NCI-H2107 treated with DMSO at 0.1 percent for 48 hours (cell line): ENCODE data around the gene PRKCD.

Experiments used
- DNase-seq: peaks from one replicate; lab custom pipeline; 2025; ENCODE audit not compliant: unreplicated experiment; lab: John Stamatoyannopoulos, UW

Gene PRKCD

DNA sequence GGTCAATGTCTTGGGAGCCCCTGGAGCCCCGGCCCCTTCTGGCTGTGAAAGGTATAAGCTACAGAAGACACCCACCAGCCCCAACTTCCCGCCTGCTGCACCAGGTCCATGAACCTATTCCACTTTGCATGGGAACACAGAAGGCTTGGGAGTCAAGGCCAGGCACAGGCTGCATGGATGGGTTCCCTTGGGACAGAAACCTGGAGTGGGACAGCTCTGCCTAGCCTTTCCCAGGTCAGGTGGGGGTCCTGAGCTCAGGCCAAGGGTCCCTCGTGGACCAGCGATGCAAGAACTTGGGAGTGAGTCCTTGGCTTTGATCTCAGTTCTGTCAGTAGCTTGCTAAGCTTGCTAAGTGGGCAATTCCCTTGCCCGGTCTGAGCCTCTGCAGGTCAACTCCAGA is 69.8 kb downstream of the PRKCD start:
- DNase-seq: no peak

DNA sequence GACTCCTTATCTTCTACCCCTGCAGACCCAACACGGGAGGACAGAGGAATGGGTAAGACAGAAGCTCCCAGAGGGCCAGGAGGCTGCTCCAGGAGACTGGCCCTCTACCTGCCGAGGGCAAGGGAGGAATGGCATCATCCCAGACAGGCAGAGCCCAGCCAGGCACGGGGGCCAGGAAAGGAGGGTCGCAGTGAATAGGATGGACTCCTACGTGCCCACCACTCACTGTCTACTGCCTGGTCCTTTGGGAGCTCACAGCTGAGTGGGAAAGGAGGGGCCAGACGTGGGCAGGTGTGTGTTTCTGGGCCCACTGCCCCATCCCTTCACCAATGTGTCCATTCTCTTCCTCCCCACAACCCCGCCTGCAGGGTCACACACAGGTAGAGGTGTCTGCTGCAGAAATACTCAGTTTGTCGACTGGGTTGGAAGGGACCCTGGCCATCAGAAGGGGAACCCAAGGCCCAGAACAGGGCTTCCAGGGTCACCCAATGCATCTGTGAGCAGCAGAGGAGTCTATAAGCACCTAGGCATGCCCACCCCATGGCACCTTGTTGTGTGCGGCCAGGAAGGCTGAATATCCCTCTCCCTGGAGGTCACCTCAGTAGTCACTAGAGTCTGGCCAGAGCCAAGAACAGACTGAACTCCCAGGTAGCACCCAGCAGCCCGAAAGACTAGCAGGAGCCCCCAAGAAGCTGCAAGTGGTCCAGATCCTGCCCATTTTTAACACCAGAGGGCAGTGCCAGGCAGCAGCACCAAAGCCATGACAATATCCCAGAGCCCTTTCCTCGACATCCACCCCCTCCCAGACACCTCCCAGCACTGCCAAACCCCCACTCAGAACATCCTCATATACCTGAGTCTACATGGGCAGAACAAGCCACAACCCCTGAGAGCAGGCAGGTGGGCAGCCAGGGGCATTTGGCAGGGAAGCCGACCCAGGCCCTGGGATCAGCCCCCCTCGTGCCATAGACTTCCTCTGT is 70.8 kb downstream of the PRKCD start:
- no peak for DNase-seq

DNA sequence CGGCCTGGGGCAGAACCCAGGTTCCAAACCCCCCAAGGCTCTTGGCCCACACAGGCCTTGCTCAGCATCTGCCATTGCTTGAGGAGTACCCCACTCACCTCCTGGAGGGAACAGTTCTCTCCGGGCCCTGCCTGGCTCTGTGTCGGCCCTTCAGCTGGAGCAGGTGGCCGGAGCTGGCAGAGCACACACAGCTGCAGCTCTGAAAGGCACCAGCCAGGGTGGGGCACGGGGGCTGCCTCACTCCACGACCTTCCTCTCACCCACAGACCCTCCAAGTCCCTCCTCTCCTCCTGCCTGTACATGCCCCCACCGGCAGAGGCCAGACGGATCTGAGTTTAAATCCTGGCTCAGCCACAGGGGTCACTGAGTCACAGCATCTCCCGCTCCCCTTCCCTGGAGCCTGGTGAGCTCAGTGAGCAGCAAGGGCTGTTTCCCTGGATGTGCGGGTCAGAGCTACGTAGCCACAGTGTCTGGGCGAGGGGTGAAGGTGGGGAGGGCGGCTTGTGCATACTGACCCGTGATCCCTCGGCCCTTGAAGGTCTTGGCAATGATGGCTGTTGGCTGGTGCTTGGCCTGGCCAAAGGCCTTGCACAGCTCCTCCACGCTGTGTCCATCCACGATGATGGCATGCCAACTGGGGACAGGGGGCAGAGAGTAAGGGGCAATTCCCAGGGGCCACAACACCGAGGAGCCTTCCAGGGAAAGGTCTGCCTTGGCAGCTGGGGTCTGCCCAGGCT is 71.8 kb downstream of the PRKCD start:
- DNase-seq: no peak

DNA sequence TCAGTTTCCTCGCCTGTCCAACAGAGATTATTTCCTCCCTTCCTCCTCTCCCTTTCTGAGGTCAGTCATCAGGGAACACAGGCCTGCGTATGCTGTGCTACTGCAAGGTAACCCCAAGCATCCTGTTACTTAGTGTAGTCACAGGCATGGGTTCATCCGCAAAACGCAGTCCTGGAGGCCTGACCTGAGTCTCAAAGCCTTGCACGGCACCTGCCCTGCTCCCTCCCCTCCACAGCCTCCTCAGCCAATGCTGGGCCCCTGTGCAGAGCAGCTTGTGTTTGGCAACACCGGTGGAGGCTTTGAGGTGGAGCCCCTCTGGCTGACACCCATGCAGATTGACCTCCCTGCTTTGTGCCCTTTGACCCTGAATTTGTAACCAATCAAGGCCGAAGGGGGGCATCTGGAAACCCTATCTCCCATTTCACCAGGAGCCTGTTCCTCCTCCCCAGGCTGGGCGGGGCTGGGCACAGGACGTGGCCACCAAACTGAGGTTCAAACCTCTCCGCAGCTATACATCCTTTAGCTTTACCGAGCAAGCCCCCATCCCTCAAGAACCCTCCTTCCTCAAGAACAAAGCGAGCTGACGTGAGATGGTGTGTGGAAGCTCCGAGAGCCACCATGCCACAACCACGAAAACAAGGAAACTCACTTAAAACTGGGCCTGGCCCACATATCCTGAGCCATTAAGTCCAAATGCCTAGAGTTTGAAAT is 73.3 kb downstream of the PRKCD start:
- no peak for DNase-seq

- no peak for DNase-seq
Observed at GRCh38 chr3:53234841-53235232, 73.8 kb downstream of the PRKCD start.

GRCh38 chr3:53235545-53235944 is 74.5 kb downstream of the PRKCD start:
- DNase-seq: no peak

GRCh38 chr3:53236112-53236841 is 75.3 kb downstream of the PRKCD start:
- no peak for DNase-seq

- DNase-seq: no peak
Observed at GRCh38 chr3:53238051-53238850, 77.2 kb downstream of the PRKCD start.

- no peak for DNase-seq
Observed at GRCh38 chr3:53238886-53239285, 77.9 kb downstream of the PRKCD start.

GRCh38 chr3:53239800-53240199 is 78.8 kb downstream of the PRKCD start:
- no peak for DNase-seq

DNA sequence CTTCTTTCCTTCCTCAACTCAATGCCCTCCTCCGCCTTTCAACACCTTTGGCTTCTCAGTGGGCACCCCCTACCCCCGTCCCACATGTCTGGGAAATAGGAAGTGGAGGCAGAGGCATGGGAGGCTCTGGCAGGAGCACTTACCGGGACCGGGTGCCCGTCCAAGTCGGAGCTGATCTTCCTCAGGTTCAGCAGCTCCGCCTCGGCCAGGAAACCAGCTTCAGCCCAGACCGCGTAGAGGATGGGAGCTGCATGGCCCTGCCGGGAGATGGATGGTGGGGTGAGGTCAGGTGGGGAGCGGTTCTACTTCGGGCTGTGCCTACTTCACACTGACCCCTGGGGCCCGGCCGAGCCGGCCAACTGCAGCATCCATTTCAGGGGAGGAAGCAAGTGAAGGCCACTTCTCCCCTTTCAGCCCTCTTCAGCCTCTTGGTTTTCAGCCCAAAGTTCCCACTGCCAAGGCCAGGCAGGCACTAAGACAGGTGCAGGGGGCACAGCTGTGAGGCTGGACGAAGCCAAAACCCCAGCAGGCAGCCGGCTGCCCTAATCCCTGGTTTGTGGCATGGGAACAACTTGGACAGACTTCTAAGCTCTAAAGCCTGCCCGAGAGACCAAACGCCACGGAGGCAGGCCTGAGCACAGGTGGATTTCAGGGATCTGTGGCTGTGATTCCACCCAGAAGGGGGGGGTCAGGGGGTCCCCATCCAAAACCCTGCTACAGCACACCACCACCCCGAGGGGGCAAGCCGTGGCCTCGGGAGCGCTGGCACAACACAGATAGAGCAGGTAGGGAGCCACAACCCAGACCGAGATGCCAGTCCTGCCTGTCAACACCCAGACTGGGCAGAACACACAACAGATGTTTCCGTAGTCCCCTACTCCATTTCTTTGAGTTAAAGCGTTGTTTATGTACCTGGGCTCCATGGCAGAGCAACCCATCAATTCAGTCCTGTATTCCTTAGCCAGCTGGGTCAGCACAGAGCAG is 80.3 kb downstream of the PRKCD start:
- no peak for DNase-seq

DNA sequence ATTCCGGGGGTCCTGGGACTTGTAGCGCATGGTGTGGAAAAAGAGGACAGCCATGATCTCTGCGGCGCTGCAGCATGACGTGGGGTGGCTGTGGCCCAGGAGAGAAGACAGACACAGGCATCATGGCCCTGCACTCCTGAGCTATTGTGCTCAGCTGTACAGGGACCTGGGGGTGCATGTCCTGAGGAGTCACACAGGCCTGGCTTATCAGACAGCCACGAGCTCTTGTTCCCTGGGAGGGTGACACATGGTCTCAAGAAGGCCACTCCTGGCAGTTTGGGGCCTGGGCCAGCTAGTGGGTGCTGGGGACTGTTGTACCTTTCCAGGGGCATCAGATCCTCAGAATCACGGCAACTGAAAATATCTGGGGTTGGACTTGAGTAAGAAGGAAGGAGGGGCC is 81.1 kb downstream of the PRKCD start:
- DNase-seq: no peak
